ENCODE results near the gene FHIP1B.

- no peak for TF ChIP-seq POLR2AphosphoS5 (IDR thresholded peaks at IDR 0.05)
- TF ChIP-seq POLR2A (IDR thresholded peaks at IDR 0.05) = no peak
- no peak for TF ChIP-seq CTCF (IDR thresholded peaks at IDR 0.05 in 8 of 11, conservative IDR thresholded peaks at IDR 0.05 in 3 of 11)
Measured at GRCh38 chr11:6237761-6238302, 3.4 kb upstream of the FHIP1B start.

Data from spleen (tissue), 7 donors.